Measurements from ENCODE around the gene PLP2. TPM values are rescaled to one million over a fixed set of nuclear protein-coding genes. Genes with fewer than 3 reads are reported as not detected.
A peak's percentile ranks its signal among the peaks of the same experiment; 100 is the strongest.
"Not testable (repeated sequence)": the region's sequence is repeated elsewhere in the genome, so short reads cannot be mapped to it uniquely, and the experiment has no call there.

Gene PLP2
- polyA plus RNA-seq, 1 donor (not counting 4 experiments of a cell fraction or from before 2014, with no cell fraction given), result 358 TPM

- Histone ChIP-seq H3K4me1 (ENCODE audit: control insufficient read depth, extremely low read depth, insufficient read depth, low read length) (peaks cover 30% of the 10 kb centered on the region), H3K9me3 (ENCODE audit: control insufficient read depth, low read depth, low read length) (no peaks in the 10 kb centered on the region), H4K20me1 (ENCODE audit: control insufficient read depth, extremely low read depth, insufficient read depth, low read length) (peaks cover 6% of the 10 kb centered on the region), H3K79me2 (ENCODE audit: control insufficient read depth, insufficient read depth, low read length) (peaks cover 12% of the 10 kb centered on the region), H3K36me3 (ENCODE audit: control insufficient read depth in 2 of 2, extremely low read depth in 1 of 2, insufficient read depth in 2 of 2, low read length in 2 of 2) (no peaks in the 10 kb centered on the region), H3K4me3 (ENCODE audit: control insufficient read depth in 2 of 3, extremely low read depth in 1 of 3, insufficient read depth in 2 of 3, low read depth in 1 of 3, low read length in 3 of 3) (peak overlapping the region; percentile 67 to 76 (median 73)), H3K9me1 (ENCODE audit: control insufficient read depth, extremely low read depth, insufficient read depth, low read length) (no peaks in the 10 kb centered on the region), H3K4me2 (ENCODE audit: control insufficient read depth, extremely low read depth, insufficient read depth, low read depth, low read length) (peak overlapping the region; percentile 68), H3K27ac (ENCODE audit: control insufficient read depth, insufficient read depth, low read length) (peak overlapping the region; percentile 83), H3K27me3 (ENCODE audit: control insufficient read depth, extremely low read depth, insufficient read depth, low read length) (no peaks in the 10 kb centered on the region), H3K9ac (ENCODE audit: control insufficient read depth, extremely low read depth, insufficient read depth, low read length) (peak overlapping the region; percentile 89), H2AFZ (ENCODE audit: control insufficient read depth, low read length) (no peak overlapping the region)
- FAIRE-seq, result no peak
- TF ChIP-seq CTCF (optimal IDR thresholded peaks at IDR 0.05 in 1 of 3, IDR thresholded peaks at IDR 0.05 in 1 of 3, conservative IDR thresholded peaks at IDR 0.05 in 1 of 3; ENCODE audit: extremely low read depth in 1 of 3, insufficient read depth in 2 of 3, low read length in 3 of 3) (no peak), EZH2 (IDR thresholded peaks at IDR 0.05; ENCODE audit: low read length) (no peak)
- no peak for DNase-seq (ENCODE audit: low read depth, low spot score)
- dilution Hi-C loops (cut with MboI; ENCODE audit: extremely low pct_ligation_motif_present, low sequenced_read_pairs), result no loop called here
These were observed 632 bp downstream of the PLP2 start for GRCh38 chrX:49172280-49172780.

DNA sequence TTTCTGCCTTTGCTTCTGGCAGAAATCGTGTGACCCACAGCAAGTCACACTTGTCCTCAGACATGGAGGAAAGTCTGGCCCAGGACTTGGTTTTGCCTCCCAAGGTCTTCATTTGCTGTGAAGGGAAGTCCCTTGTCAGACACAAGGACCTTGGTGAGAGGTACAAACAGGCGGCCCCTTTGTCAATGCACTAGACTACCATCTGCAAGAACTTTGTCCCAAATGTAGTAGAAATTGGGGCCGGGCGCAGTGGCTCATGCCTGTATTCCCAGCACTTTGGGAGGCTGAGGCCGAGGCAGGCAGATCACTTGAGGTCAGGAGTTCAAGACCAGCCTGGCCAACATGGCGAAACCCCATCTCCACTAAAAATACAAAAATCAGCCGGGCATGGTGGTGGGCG lies 1.8 kb downstream of the PLP2 start:
- Histone ChIP-seq H3K4me3 (ENCODE audit: control insufficient read depth in 2 of 3, extremely low read depth in 1 of 3, insufficient read depth in 2 of 3, low read depth in 1 of 3, low read length in 3 of 3) (peak overlapping the region; percentile 67 to 76 (median 73)), H3K9ac (ENCODE audit: control insufficient read depth, extremely low read depth, insufficient read depth, low read length) (peak overlapping the region; percentile 89)

GRCh38 chrX:49174723-49175122 lies 3.0 kb downstream of the PLP2 start:
- H3K27ac ChIP-seq (ENCODE audit: control insufficient read depth, insufficient read depth, low read length), result no peak overlapping the region
- no peak overlapping the region for H3K9ac ChIP-seq (ENCODE audit: control insufficient read depth, extremely low read depth, insufficient read depth, low read length)
- no peaks in the 10 kb centered on the region for H3K36me3 ChIP-seq (ENCODE audit: control insufficient read depth in 2 of 2, extremely low read depth in 1 of 2, insufficient read depth in 2 of 2, low read length in 2 of 2)
- no peak for FAIRE-seq
- dilution Hi-C loops (cut with MboI; ENCODE audit: extremely low pct_ligation_motif_present, low sequenced_read_pairs), result no loop called here
- H3K27me3 ChIP-seq (ENCODE audit: control insufficient read depth, extremely low read depth, insufficient read depth, low read length), result no peaks in the 10 kb centered on the region
- H3K9me3 ChIP-seq (ENCODE audit: control insufficient read depth, low read depth, low read length), result no peaks in the 10 kb centered on the region
- no peak for DNase-seq (ENCODE audit: low read depth, low spot score)
- TF ChIP-seq EZH2 (IDR thresholded peaks at IDR 0.05; ENCODE audit: low read length) (no peak), CTCF (optimal IDR thresholded peaks at IDR 0.05 in 1 of 3, IDR thresholded peaks at IDR 0.05 in 1 of 3, conservative IDR thresholded peaks at IDR 0.05 in 1 of 3; ENCODE audit: extremely low read depth in 1 of 3, insufficient read depth in 2 of 3, low read length in 3 of 3) (no peak)
- H3K4me3 ChIP-seq (ENCODE audit: control insufficient read depth in 2 of 3, extremely low read depth in 1 of 3, insufficient read depth in 2 of 3, low read depth in 1 of 3, low read length in 3 of 3), result no peak overlapping the region
- H3K9me1 ChIP-seq (ENCODE audit: control insufficient read depth, extremely low read depth, insufficient read depth, low read length), result no peaks in the 10 kb centered on the region
- H3K79me2 ChIP-seq (ENCODE audit: control insufficient read depth, insufficient read depth, low read length), result peaks cover 12% of the 10 kb centered on the region
- peaks cover 36% of the 10 kb centered on the region for H3K4me1 ChIP-seq (ENCODE audit: control insufficient read depth, extremely low read depth, insufficient read depth, low read length)
- no peak overlapping the region for H2AFZ ChIP-seq (ENCODE audit: control insufficient read depth, low read length)
- peaks cover 6% of the 10 kb centered on the region for H4K20me1 ChIP-seq (ENCODE audit: control insufficient read depth, extremely low read depth, insufficient read depth, low read length)
- H3K4me2 ChIP-seq (ENCODE audit: control insufficient read depth, extremely low read depth, insufficient read depth, low read depth, low read length), result no peak overlapping the region

More for the DNA sequence above, 1.8 kb downstream of the PLP2 start:
- Histone ChIP-seq H3K79me2 (ENCODE audit: control insufficient read depth, insufficient read depth, low read length) (peaks cover 12% of the 10 kb centered on the region), H3K4me1 (ENCODE audit: control insufficient read depth, extremely low read depth, insufficient read depth, low read length) (peaks cover 36% of the 10 kb centered on the region), H3K4me2 (ENCODE audit: control insufficient read depth, extremely low read depth, insufficient read depth, low read depth, low read length) (peak overlapping the region; percentile 68)
- H3K9me1 ChIP-seq (ENCODE audit: control insufficient read depth, extremely low read depth, insufficient read depth, low read length); H3K27ac ChIP-seq (ENCODE audit: control insufficient read depth, insufficient read depth, low read length); H3K36me3 ChIP-seq (ENCODE audit: control insufficient read depth in 2 of 2, extremely low read depth in 1 of 2, insufficient read depth in 2 of 2, low read length in 2 of 2); H3K27me3 ChIP-seq (ENCODE audit: control insufficient read depth, extremely low read depth, insufficient read depth, low read length); DNase-seq (ENCODE audit: low read depth, low spot score); dilution Hi-C loops (cut with MboI; ENCODE audit: extremely low pct_ligation_motif_present, low sequenced_read_pairs); H3K9me3 ChIP-seq (ENCODE audit: control insufficient read depth, low read depth, low read length); FAIRE-seq; H2AFZ ChIP-seq (ENCODE audit: control insufficient read depth, low read length); H4K20me1 ChIP-seq (ENCODE audit: control insufficient read depth, extremely low read depth, insufficient read depth, low read length): not testable (repeated sequence)

Measured in keratinocyte (primary cell).